ENCODE results near the gene TBC1D8.
A peak's percentile ranks its signal among the peaks of the same experiment; 100 is the strongest.
"Not testable (repeated sequence)": the region's sequence is repeated elsewhere in the genome, so short reads cannot be mapped to it uniquely, and the experiment has no call there.

The TBC1D8 gene

GRCh38 chr2:101057051-101057933, 93.9 kb downstream of the TBC1D8 start:
- no peak for DNase-seq

DNA sequence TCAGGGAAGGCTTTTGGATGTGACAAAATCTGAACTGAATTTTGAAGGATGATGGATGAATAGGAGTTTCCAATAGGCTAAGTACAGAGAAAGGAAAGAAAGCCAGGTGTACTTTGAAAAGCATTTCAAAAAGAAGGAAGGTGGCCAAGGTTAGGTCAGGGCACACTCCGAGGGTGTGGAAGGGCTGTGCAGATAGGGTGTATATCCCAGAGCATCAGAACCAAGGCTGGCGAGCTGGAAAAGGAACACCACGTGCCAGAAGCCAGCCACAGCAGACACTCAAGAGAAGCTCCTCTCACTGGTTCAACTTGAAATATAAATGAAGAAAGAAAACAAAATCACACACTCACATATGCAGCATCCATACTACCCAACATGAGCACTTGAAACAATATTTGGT, 98.1 kb downstream of the TBC1D8 start:
- no peak for DNase-seq

- DNase-seq = no peak
Measured at GRCh38 chr2:101052147-101052546, 99.0 kb downstream of the TBC1D8 start.

- DNase-seq = not testable (repeated sequence)
Measured at GRCh38 chr2:101050886-101051285, 100.3 kb downstream of the TBC1D8 start.

DNA sequence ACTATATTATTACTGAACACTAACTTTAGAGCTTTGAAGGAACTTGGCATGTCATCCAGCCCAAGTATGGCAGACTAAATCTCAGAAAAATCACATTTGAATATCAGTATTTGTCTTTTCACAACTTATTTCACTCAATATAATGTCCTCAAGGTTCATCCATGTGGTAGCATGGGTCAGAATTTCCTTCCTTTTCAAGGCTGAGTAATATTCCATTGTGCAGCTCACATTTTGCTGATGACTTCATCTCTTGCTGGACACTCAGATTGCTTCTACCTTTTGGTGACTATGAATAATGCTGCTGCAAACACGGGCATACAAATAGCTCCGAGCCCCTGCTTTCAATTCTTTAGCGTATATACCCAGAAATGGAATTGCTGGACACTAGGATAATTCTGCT, 102.4 kb downstream of the TBC1D8 start:
- no peak for DNase-seq

- no peak for DNase-seq
Measured at GRCh38 chr2:101047774-101048173, 103.4 kb downstream of the TBC1D8 start.

DNA sequence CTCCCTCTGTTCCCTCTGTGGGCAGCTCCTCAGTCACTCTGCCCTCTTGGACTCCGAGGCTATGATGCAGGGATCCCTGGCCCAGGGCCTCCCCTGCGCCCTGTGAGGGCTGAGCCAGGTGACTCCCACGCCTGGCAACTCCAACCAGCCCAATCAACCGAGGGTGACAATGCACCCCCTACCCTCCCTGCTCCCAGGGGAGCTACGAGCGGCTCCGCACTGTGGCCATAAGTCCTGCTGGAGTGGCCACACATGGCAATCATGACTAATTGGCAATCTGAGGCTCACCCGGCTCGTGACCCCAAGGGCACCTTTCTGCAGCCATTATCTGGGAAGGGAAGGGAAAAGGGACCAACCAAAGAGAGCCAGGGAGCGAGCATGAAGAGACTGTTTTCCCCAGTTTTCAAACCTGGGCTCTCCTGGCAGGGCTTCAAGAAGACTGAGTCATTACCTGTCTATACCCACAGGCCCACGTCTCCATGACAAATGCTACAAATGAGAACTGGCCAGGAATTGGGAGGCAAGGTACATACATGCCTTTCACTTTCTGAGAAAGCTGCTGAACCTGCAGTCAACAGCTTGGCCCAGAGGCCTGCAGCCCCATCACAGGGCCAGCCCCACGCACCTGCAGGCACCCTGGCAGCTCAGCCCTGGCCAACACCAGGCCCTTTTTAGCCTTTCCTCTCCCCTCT, 104.0 kb downstream of the TBC1D8 start:
- DNase-seq = no peak

- DNase-seq = no peak
Measured at GRCh38 chr2:101045330-101045729, 105.9 kb downstream of the TBC1D8 start.

DNA sequence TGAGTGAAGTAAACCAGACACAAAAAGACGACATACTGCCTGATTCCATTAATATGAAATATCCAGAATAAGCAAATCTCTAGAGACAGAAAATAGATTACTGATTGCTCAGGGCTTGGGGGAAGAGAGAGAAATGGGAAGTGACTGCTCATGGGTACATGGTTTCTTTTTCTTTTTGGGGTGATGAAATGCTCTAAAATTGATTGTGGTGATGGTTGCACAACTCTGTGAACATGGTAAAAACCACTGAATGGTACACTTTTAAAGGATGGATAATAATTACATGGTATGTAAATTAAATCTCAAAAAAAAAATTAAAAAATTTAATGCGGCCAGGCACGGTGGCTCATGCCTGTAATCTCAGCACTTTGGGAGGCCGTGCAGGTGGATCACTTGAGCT, 109.8 kb downstream of the TBC1D8 start:
- no peak for DNase-seq

DNA sequence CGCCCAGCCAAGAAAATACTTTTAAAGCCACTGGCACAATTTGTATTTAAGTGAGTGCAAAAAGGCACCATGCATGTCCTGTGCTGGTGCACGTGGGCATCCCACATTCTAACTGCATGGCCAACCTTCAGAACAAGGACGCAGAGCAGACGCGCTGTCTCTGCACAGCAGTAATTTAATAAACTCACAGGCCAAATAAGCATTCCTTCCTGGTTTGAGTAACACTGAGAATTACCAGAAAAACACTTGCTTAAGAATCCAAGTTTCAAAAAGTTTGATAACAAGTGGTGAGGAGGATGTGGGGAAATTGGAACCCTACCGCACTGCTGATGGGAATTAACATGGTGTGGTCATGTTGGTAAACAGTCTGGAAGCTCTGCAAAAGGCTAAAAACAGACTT, 110.4 kb downstream of the TBC1D8 start:
- DNase-seq = no peak

- no peak for DNase-seq
Measured at GRCh38 chr2:101040072-101040471, 111.1 kb downstream of the TBC1D8 start.

DNA sequence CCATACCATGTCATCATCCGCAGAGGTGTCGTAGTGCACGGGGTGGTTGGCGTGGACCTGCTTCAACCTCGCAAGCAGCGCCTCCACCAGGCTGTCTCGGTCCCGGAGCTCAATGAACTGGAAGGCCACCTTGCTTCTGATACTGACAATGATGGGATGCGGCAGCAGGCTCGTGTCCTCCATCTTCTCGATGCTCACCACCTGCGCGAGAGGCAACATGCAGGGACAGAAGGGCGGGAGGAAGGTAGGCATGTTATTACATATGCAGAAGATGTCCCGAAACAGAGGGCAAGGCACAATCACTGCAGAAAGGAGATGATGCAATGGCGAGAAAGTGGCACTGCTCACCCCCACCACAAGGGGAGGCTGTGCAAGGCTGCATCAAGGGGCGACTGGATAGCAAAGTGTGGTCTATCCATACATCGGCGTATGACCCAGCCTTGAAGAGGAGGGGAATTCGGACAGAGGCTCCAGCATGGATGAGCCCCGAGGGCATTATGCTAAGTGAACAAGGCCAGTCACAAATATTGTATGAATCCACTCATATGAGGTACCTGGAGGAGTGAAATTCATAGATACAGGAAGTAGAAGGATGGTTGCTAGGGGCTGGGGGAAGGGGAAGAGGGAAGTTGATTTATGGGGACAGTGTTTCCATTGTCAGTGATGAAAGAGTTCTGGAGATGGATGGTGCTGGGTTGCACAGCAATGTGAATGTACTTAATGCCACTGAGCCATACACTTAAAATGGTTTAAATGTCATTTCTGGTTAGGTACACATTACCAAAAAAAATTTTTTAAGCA, 112.5 kb downstream of the TBC1D8 start:
- no peak for DNase-seq

DNA sequence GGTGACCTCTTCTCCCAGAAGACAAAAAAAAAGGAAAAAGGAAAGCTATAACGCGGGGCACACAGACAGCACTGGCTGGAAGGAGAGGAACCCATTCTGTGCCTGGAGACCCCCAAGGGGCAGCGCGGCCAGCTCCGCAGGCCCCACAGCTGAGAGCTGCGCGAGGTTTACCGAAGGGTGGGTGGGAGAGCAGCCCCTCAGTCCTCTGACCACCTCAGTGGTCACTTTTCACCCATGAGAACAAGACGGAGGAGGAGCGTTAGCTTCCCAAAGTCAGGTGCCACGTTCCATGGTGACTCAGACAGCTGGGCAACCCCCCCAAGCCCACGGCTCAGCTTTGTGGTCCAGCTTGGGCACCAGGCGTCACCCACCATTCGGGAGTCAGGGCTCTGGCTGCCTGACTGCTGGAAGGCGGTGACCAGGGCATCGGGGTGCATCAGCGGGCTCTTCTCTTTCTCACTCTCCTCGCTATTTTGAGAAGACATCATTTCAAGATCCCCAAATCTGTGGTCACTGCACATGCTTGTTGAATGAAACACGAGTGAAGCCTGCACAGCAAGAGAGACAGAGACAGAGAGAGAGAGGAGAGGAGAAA, 113.9 kb downstream of the TBC1D8 start:
- DNase-seq = no peak

DNA sequence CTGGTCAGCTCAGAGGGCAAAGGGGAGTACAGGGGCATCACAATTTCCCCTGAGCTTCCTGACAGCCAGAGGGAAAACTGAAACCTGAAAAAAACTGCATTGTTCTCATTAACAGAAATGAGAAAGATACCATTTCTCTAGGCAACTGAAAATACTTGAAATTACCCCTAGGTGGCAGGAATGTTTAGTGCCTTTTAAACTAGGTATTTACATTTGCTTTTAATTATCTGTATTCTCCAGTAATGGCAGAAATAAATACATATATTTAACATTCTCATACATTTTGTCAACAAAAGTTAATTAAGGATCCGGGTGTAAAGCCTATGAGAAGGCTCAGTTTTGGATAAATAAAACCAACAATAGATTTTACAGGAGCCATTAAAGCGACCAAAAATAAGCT, 114.6 kb downstream of the TBC1D8 start:
- DNase-seq = peak; percentile 23

DNA sequence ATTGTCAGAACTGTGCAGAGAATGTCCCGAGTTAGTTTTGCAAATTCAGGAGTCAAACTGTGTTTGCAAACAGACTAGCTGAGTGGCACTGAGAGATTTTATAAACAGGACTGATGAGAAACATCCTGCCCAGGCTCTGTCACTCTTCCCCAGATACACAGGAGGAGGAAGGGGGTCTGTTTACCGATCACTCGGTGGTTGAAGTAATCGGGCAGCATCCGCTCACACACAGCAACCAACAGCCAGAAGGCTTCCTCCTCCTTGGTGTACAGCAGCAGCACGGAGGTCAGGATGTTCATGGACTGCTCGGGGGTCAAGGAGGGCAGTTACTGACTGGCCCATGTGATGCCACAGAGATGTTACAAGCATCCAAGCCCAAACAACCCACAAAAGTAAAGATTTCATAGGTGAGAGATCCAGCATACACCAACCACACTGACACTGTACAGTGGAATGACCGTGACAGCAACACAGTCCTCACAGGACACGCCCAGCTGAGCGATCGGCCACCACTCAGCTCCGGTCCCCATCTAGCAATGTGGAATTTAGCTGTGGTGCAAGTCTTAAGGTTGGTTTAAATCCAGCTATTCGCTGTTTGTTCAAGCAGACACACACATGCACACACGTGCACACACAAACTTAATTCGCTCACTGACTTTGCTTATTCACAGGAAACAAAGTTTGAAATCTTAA, 119.0 kb downstream of the TBC1D8 start:
- DNase-seq = no peak

GRCh38 chr2:101030866-101031554, 120.2 kb downstream of the TBC1D8 start:
- DNase-seq = no peak

DNA sequence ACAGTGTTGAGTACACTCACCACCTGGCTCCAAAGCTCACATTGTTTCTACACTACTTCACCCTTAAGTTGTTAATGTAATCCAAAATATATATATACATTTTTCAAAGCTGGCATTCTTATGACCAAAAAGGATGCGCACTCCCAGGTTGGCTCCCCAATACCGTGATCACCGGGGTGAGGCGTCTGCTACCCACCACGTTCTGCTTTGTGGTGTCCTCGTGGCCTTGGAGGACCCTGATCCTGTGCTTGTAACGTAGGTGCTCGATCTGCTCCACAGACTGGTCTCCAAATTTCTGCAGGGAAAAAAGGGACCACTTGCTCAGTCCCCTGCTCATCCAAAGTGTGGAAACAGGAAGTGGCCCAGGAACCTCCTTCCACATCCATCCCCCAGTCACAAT, 123.3 kb downstream of the TBC1D8 start:
- DNase-seq = no peak

GRCh38 chr2:101026923-101027469, 124.2 kb downstream of the TBC1D8 start:
- no peak for DNase-seq

- DNase-seq = no peak
Measured at GRCh38 chr2:101026253-101026701, 124.9 kb downstream of the TBC1D8 start.

GRCh38 chr2:101025561-101025960, 125.6 kb downstream of the TBC1D8 start:
- no peak for DNase-seq

- DNase-seq = no peak
Measured at GRCh38 chr2:101023327-101024107, 127.7 kb downstream of the TBC1D8 start.
